ENCODE results near the gene GCC2.
"Not testable (repeated sequence)": the region's sequence is repeated elsewhere in the genome, so short reads cannot be mapped to it uniquely, and the experiment has no call there.

GCC2 gene

GRCh38 chr2:108449410-108450130, 564 bp downstream of the GCC2 start:
- Histone ChIP-seq H3K9me3 (ENCODE audit: control insufficient read depth, low read length) (no peaks in the 10 kb centered on the region), H2AK5ac (ENCODE audit: low read length, severe bottlenecking) (peak overlapping the region; percentile 67), H3K4me1 (ENCODE audit: control insufficient read depth, insufficient read depth, low read depth, low read length) (peaks cover 9% of the 10 kb centered on the region), H4K91ac (ENCODE audit: low read length) (peak overlapping the region; percentile 60), H2BK5ac (ENCODE audit: low read depth, low read length, poor library complexity, severe bottlenecking) (peak overlapping the region; percentile 86), H3K27ac (ENCODE audit: low read length, poor library complexity, severe bottlenecking) (peak overlapping the region; percentile 86), H2BK12ac (ENCODE audit: low read length in 2 of 2) (peak overlapping the region; percentile 45 to 52), H3K79me1 (replicated peaks; ENCODE audit: low read length, poor library complexity, severe bottlenecking) (peaks cover 3% of the 10 kb centered on the region), H3K4me2 (ENCODE audit: low read length, poor library complexity, severe bottlenecking) (peak overlapping the region; percentile 64), H3K4ac (ENCODE audit: low read depth in 1 of 2, low read length in 2 of 2) (peak overlapping the region; percentile 7 to 97), H2BK15ac (ENCODE audit: low read depth, poor library complexity, severe bottlenecking) (peak overlapping the region; percentile 17), H2BK120ac (ENCODE audit: low read depth, low read length) (peak overlapping the region; percentile 80), H3K36me3 (ENCODE audit: control insufficient read depth in 1 of 2, insufficient read depth in 2 of 2, low read depth in 1 of 2, low read length in 2 of 2) (peaks cover 7 to 36% of the 10 kb centered on the region in 2 experiments), H3K18ac (ENCODE audit: low read depth in 1 of 2, low read length in 2 of 2) (peak overlapping the region; percentile 60 to 75), H3K9ac (ENCODE audit: low read length) (peak overlapping the region; percentile 100), H3K27me3 (ENCODE audit: control insufficient read depth in 1 of 2, insufficient read depth in 1 of 2, low read length in 2 of 2) (no peaks in the 10 kb centered on the region), H3K4me3 (ENCODE audit: insufficient read depth in 1 of 2, low read depth in 1 of 2, low read length in 2 of 2) (peak overlapping the region; percentile 70 to 100), H4K8ac (ENCODE audit: low read length) (peak overlapping the region; percentile 33), H3K23ac (ENCODE audit: low read length in 2 of 2) (peak overlapping the region in 1 of 2 experiments; percentile 46), H3K14ac (ENCODE audit: low read length in 2 of 2) (peak overlapping the region in 1 of 2 experiments; percentile 73), H2AFZ (ENCODE audit: low read depth, low read length) (peak overlapping the region; percentile 72)
- under 1% methylated on average over 6 of the region's 20 CpGs for WGBS
- DNase-seq: peak; percentile 68

- H3K9me3 ChIP-seq (ENCODE audit: control insufficient read depth, low read length): no peaks in the 10 kb centered on the region
- no peak overlapping the region for H3K4ac ChIP-seq (ENCODE audit: low read depth in 1 of 2, low read length in 2 of 2)
- no peaks in the 10 kb centered on the region for H3K27me3 ChIP-seq (ENCODE audit: control insufficient read depth in 1 of 2, insufficient read depth in 1 of 2, low read length in 2 of 2)
- WGBS: 96% methylated on average over 3 of the region's 3 CpGs
- H3K23ac ChIP-seq (ENCODE audit: low read length in 2 of 2): no peak overlapping the region
- no peak overlapping the region for H3K4me3 ChIP-seq (ENCODE audit: insufficient read depth in 1 of 2, low read depth in 1 of 2, low read length in 2 of 2)
- H2BK120ac ChIP-seq (ENCODE audit: low read depth, low read length): no peak overlapping the region
- no peak overlapping the region for H2BK15ac ChIP-seq (ENCODE audit: low read depth, poor library complexity, severe bottlenecking)
- H3K79me1 ChIP-seq (replicated peaks; ENCODE audit: low read length, poor library complexity, severe bottlenecking): peaks cover 6% of the 10 kb centered on the region
- peak overlapping the region; percentile 6 for H3K4me2 ChIP-seq (ENCODE audit: low read length, poor library complexity, severe bottlenecking)
- H3K14ac ChIP-seq (ENCODE audit: low read length in 2 of 2): no peak overlapping the region
- H2AK5ac ChIP-seq (ENCODE audit: low read length, severe bottlenecking): no peak overlapping the region
- no peak for DNase-seq
- no peak overlapping the region for H2BK12ac ChIP-seq (ENCODE audit: low read length in 2 of 2)
- peaks cover 12 to 49% of the 10 kb centered on the region in 2 experiments for H3K36me3 ChIP-seq (ENCODE audit: control insufficient read depth in 1 of 2, insufficient read depth in 2 of 2, low read depth in 1 of 2, low read length in 2 of 2)
- H4K91ac ChIP-seq (ENCODE audit: low read length): no peak overlapping the region
- H2AFZ ChIP-seq (ENCODE audit: low read depth, low read length): no peak overlapping the region
- peaks cover 9% of the 10 kb centered on the region for H3K4me1 ChIP-seq (ENCODE audit: control insufficient read depth, insufficient read depth, low read depth, low read length)
- H2BK5ac ChIP-seq (ENCODE audit: low read depth, low read length, poor library complexity, severe bottlenecking): no peak overlapping the region
- peak overlapping the region; percentile 16 for H3K9ac ChIP-seq (ENCODE audit: low read length)
- H3K18ac ChIP-seq (ENCODE audit: low read depth in 1 of 2, low read length in 2 of 2): no peak overlapping the region
- H4K8ac ChIP-seq (ENCODE audit: low read length): no peak overlapping the region
- no peak overlapping the region for H3K27ac ChIP-seq (ENCODE audit: low read length, poor library complexity, severe bottlenecking)
Measured at GRCh38 chr2:108450863-108451262, 1.9 kb downstream of the GCC2 start.

- Histone ChIP-seq H2BK12ac (ENCODE audit: low read length in 2 of 2) (no peak overlapping the region), H2BK15ac (ENCODE audit: low read depth, poor library complexity, severe bottlenecking) (no peak overlapping the region), H3K14ac (ENCODE audit: low read length in 2 of 2) (no peak overlapping the region), H2BK120ac (ENCODE audit: low read depth, low read length) (no peak overlapping the region), H3K4me3 (ENCODE audit: insufficient read depth in 1 of 2, low read depth in 1 of 2, low read length in 2 of 2) (no peak overlapping the region), H3K36me3 (ENCODE audit: control insufficient read depth in 1 of 2, insufficient read depth in 2 of 2, low read depth in 1 of 2, low read length in 2 of 2) (peaks cover 17 to 59% of the 10 kb centered on the region in 2 experiments), H3K23ac (ENCODE audit: low read length in 2 of 2) (no peak overlapping the region), H3K9ac (ENCODE audit: low read length) (no peak overlapping the region), H3K27ac (ENCODE audit: low read length, poor library complexity, severe bottlenecking) (no peak overlapping the region), H3K4ac (ENCODE audit: low read depth in 1 of 2, low read length in 2 of 2) (no peak overlapping the region), H3K4me2 (ENCODE audit: low read length, poor library complexity, severe bottlenecking) (no peak overlapping the region), H3K9me3 (ENCODE audit: control insufficient read depth, low read length) (peaks cover 1% of the 10 kb centered on the region), H4K8ac (ENCODE audit: low read length) (no peak overlapping the region), H2AFZ (ENCODE audit: low read depth, low read length) (no peak overlapping the region), H2BK5ac (ENCODE audit: low read depth, low read length, poor library complexity, severe bottlenecking) (no peak overlapping the region), H3K79me1 (replicated peaks; ENCODE audit: low read length, poor library complexity, severe bottlenecking) (peaks cover 6% of the 10 kb centered on the region), H3K4me1 (ENCODE audit: control insufficient read depth, insufficient read depth, low read depth, low read length) (peaks cover 9% of the 10 kb centered on the region), H3K18ac (ENCODE audit: low read depth in 1 of 2, low read length in 2 of 2) (no peak overlapping the region), H3K27me3 (ENCODE audit: control insufficient read depth in 1 of 2, insufficient read depth in 1 of 2, low read length in 2 of 2) (no peaks in the 10 kb centered on the region), H2AK5ac (ENCODE audit: low read length, severe bottlenecking) (no peak overlapping the region), H4K91ac (ENCODE audit: low read length) (no peak overlapping the region)
- 96% methylated on average over 4 of the region's 4 CpGs for WGBS
- no peak for DNase-seq
Measured at GRCh38 chr2:108451976-108452375, 3.0 kb downstream of the GCC2 start.

GRCh38 chr2:108453530-108453929, 4.5 kb downstream of the GCC2 start:
- H4K91ac ChIP-seq (ENCODE audit: low read length); H3K4me3 ChIP-seq (ENCODE audit: insufficient read depth in 1 of 2, low read depth in 1 of 2, low read length in 2 of 2); H3K27ac ChIP-seq (ENCODE audit: low read length, poor library complexity, severe bottlenecking); H3K9ac ChIP-seq (ENCODE audit: low read length); H3K18ac ChIP-seq (ENCODE audit: low read depth in 1 of 2, low read length in 2 of 2); H2BK12ac ChIP-seq (ENCODE audit: low read length in 2 of 2); DNase-seq; H2BK5ac ChIP-seq (ENCODE audit: low read depth, low read length, poor library complexity, severe bottlenecking); H3K14ac ChIP-seq (ENCODE audit: low read length in 2 of 2); H4K8ac ChIP-seq (ENCODE audit: low read length); H3K23ac ChIP-seq (ENCODE audit: low read length in 2 of 2); H3K4ac ChIP-seq (ENCODE audit: low read depth in 1 of 2, low read length in 2 of 2); H3K4me1 ChIP-seq (ENCODE audit: control insufficient read depth, insufficient read depth, low read depth, low read length); H3K27me3 ChIP-seq (ENCODE audit: control insufficient read depth in 1 of 2, insufficient read depth in 1 of 2, low read length in 2 of 2); H3K4me2 ChIP-seq (ENCODE audit: low read length, poor library complexity, severe bottlenecking); H2BK120ac ChIP-seq (ENCODE audit: low read depth, low read length); H3K79me1 ChIP-seq (replicated peaks; ENCODE audit: low read length, poor library complexity, severe bottlenecking); H2AK5ac ChIP-seq (ENCODE audit: low read length, severe bottlenecking); H2BK15ac ChIP-seq (ENCODE audit: low read depth, poor library complexity, severe bottlenecking); H2AFZ ChIP-seq (ENCODE audit: low read depth, low read length): not testable (repeated sequence)
- H3K9me3 ChIP-seq (ENCODE audit: control insufficient read depth, low read length): peaks cover 16% of the 10 kb centered on the region
- WGBS: 97% methylated on average over 4 of the region's 4 CpGs
- H3K36me3 ChIP-seq (ENCODE audit: control insufficient read depth in 1 of 2, insufficient read depth in 2 of 2, low read depth in 1 of 2, low read length in 2 of 2): peaks cover 17 to 75% of the 10 kb centered on the region in 2 experiments

All from mesenchymal stem cell (in vitro differentiated cells and primary cell).